Measurements from ENCODE around the gene MAB21L1. TPM values are rescaled to one million over a fixed set of nuclear protein-coding genes. Genes with fewer than 3 reads are reported as not detected.

MAB21L1 gene
- total and polyA plus RNA-seq, 2 of the 8 experiments (the other 6 are each of a cell fraction or from before 2014, with no cell fraction given), result not detected

DNA sequence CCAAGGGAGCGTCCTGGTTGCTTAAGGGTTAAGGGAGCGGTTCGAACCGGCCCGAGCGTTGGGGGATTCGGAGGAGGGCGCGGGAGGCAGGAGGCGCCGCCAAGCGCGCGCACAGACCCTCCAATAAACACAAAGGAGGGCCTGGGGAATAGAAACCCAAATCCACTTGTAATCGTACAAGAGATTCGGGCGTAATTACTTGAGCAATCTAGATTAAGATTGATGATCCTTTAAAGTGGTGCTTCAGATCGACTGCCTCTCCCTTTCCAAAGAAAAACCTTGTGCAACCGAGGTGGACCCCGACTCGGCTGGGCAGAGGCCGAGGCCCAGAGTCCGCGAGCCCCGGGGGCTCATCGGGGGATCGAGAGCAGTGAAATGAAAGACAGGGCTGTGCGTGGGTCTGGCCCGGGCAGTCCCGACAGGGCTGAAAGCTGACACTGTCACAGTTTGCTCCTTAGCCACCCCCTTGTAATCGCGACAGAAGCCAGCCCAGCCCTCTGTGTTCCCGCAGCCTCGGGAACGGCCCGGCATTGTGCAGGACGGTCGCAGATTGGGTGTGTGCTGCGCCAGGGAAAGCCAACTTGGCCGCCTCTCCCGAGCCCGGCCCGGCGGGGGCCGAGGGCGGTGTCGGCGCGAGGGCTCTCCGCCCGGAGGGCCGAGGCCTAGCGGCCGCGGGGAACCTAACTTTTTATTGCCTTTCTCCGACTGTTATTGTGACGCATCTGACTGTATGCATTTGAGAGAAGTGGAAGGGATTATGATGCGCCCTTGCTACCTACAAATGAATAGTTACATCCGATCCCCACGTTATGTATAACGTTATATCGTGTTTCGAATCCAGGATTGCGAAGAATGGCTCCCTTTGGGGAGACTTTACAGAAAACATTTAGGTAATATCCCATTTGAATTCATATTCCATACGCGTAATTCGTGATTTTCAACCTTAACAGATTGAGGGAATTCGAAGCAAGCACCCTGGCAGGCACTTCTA lies 5.5 kb downstream of the MAB21L1 start (continued):
- TF ChIP-seq RNF2 (IDR thresholded peaks at IDR 0.05; ENCODE audit: borderline replicate concordance, low read depth, low read length, missing control alignments, poor library complexity, severe bottlenecking) (no peak), NRF1 (IDR thresholded peaks at IDR 0.05; ENCODE audit: low read depth, low read length) (no peak), KDM5A (IDR thresholded peaks at IDR 0.05; ENCODE audit: low read length) (no peak), ASH2L (IDR thresholded peaks at IDR 0.05; ENCODE audit: low read length) (peak; percentile 80), KDM4A (IDR thresholded peaks at IDR 0.05; ENCODE audit: low read depth, low read length, severe bottlenecking) (peak; percentile 69), POLR2AphosphoS5 (IDR thresholded peaks at IDR 0.05; ENCODE audit: low read depth, low read length) (peak; percentile 62), EGR1 (IDR thresholded peaks at IDR 0.05; ENCODE audit: borderline replicate concordance, low read depth, low read length) (no peak), HDAC6 (IDR thresholded peaks at IDR 0.05; ENCODE audit: low read depth, low read length) (no peak), TBP (IDR thresholded peaks at IDR 0.05; ENCODE audit: low read depth, low read length) (peak; percentile 44), GTF2F1 (IDR thresholded peaks at IDR 0.05; ENCODE audit: borderline replicate concordance, low read depth, low read length) (no peak)

Measured in H1 (cell line).